Measurements from ENCODE around the gene ATRN. TPM values are rescaled to one million over a fixed set of nuclear protein-coding genes. Genes with fewer than 3 reads are reported as not detected.

Gene ATRN
- polyA plus RNA-seq, 5 donors = 27.1 to 38.2 (median 33.9) TPM

GRCh38 chr20:3654326-3655130 lies 183.7 kb downstream of the ATRN start:
- DNase-seq = no peak

GRCh38 chr20:3655131-3655405 lies 184.2 kb downstream of the ATRN start:
- DNase-seq = no peak

- no peak for DNase-seq
Observed at GRCh38 chr20:3658019-3658715, 187.3 kb downstream of the ATRN start.

GRCh38 chr20:3658716-3659491 lies 188.1 kb downstream of the ATRN start:
- DNase-seq = no peak

- DNase-seq = no peak
Observed at GRCh38 chr20:3659492-3660261, 188.9 kb downstream of the ATRN start.

- DNase-seq = no peak
Observed at GRCh38 chr20:3660262-3661059, 189.6 kb downstream of the ATRN start.

- DNase-seq = no peak
Observed at GRCh38 chr20:3661060-3661813, 190.4 kb downstream of the ATRN start.

- DNase-seq = no peak
Observed at GRCh38 chr20:3661814-3662665, 191.2 kb downstream of the ATRN start.

GRCh38 chr20:3663031-3663701 lies 192.3 kb downstream of the ATRN start, which contains the start of gene GFRA4:
TSS of gene GFRA4 (minus strand) at chr20:3663399. CDS start at chr20:3663399, 0 bp downstream.
- DNase-seq = no peak

- DNase-seq = no peak
Observed at GRCh38 chr20:3663858-3664257, 193.0 kb downstream of the ATRN start.

- DNase-seq = no peak
Observed at GRCh38 chr20:3667434-3668037, 196.7 kb downstream of the ATRN start.

GRCh38 chr20:3669710-3670367 lies 199.0 kb downstream of the ATRN start:
- DNase-seq = no peak

GRCh38 chr20:3670511-3670910 lies 199.7 kb downstream of the ATRN start:
- DNase-seq = no peak

- no peak for DNase-seq
Observed at GRCh38 chr20:3670945-3671344, 200.1 kb downstream of the ATRN start.

- no peak for DNase-seq
Observed at GRCh38 chr20:3671986-3672546, 201.2 kb downstream of the ATRN start.

- DNase-seq = no peak
Observed at GRCh38 chr20:3672547-3673171, 201.8 kb downstream of the ATRN start.

All from right lung (tissue), 5 donors.